Ovary (tissue), 3 donors: ENCODE data around the gene IFNGR1.

Source experiments
- EP300 ChIP-seq: sonication (generic); formaldehyde crosslinking; IDR thresholded peaks from one replicate; pipeline ENCODE4 v1.6.1; 2017; ENCODE audit warnings: antibody characterized with exemption
- TF ChIP-seq, protein P1 (sequence below), 3 donors: fragments of 450-650 bp in 2 of 3; fragments of 200-600 bp in 1 of 3; IDR thresholded peaks; one replicate each; pipeline versions ENCODE4 v1.5.1 to v1.8.0; 2016 to 2022; ENCODE audit warnings: antibody characterized with exemption in 3 of 3, mild to moderate bottlenecking in 1 of 3
- donor health status: DM: no; HTN: no; CAD: no.

DNA sequence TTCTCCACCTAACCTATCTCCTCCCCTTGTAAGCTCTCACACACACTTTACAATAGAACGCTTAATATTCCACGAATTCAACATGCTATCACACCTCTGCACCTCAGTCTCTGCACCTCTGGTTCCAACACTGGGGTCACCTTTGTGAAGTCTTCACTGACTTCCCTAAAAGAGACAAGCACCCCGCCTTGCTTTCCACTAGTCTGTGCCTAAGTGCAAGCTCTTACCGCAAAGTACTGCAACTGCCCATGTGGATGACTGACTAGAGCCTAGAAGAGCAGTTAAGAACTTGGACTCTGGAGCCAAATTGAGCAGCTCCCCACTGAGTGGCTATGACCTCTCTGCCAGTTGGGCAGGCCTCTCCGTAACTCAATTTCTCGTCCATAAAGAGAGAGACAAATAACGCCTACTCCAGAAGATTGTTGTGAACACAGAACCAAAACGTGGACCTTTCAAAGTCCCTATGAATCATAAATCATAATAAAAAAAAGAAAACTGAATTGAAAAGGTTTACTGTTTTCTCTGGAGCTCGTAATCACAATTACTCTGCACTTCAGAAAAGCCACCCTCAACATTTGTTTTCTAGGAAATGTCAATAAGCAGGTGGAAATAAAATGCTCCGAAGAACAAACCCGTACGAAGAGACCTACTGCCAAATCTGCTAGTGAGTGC, 1.2 kb downstream of the IFNGR1 start:
- TF ChIP-seq, protein P1, sequence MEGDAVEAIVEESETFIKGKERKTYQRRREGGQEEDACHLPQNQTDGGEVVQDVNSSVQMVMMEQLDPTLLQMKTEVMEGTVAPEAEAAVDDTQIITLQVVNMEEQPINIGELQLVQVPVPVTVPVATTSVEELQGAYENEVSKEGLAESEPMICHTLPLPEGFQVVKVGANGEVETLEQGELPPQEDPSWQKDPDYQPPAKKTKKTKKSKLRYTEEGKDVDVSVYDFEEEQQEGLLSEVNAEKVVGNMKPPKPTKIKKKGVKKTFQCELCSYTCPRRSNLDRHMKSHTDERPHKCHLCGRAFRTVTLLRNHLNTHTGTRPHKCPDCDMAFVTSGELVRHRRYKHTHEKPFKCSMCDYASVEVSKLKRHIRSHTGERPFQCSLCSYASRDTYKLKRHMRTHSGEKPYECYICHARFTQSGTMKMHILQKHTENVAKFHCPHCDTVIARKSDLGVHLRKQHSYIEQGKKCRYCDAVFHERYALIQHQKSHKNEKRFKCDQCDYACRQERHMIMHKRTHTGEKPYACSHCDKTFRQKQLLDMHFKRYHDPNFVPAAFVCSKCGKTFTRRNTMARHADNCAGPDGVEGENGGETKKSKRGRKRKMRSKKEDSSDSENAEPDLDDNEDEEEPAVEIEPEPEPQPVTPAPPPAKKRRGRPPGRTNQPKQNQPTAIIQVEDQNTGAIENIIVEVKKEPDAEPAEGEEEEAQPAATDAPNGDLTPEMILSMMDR (IDR thresholded peaks at IDR 0.05) = no peak
- TF ChIP-seq EP300 = no peak
